NCI-H345 treated with DMSO at 0.1 percent for 48 hours (cell line): Measurements from ENCODE around the gene RNU1-1.
"Not testable (repeated sequence)": the region's sequence is repeated elsewhere in the genome, so short reads cannot be mapped to it uniquely, and the experiment has no call there.

Experiments
- DNase-seq: peaks from one replicate; lab custom pipeline; 2025; ENCODE audit not compliant: unreplicated experiment; lab: John Stamatoyannopoulos, UW

RNU1-1 gene

DNA sequence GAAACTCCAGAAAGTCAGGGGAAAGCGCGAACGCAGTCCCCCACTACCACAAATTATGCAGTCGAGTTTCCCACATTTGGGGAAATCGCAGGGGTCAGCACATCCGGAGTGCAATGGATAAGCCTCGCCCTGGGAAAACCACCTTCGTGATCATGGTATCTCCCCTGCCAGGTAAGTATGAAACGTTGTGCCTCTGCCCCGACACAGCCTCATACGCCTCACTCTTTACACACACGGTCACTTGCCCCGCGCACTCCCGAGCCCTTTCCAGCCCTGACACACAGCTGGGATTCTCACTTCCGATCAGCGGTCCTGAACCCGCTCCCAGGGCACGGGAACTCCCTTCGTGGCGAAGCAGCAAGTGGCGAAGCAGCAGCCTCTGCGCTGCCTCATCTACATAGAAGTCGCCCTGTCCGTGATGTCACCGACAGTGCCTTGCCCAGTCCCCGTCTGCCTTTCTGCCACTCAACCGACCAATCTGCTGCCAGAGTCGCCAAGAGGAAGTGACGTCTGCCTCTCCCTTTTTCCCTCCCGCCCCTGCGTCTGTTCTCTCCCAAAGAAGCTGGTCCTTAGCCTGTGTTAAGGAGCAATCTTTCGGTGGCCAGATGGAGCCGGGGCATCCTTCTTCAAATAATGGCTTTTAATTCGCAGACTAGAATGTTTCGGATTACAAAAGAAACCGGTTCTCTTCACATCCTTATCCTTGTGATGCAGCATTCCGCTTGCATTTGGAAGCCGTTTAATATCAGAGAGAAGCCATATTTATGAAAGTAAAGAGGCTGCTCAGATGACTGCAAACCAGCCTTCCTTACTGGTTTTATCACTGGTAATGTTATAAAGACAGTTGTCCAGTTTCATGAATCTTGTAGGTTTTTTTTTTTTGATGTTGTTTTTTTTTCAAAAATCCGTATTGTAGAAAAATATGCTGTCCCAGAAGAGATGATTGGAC is at the start of gene RNU1-1:
Gene RNU1-1, minus strand, starts transcription at position 179 of the 949 bp plus-strand sequence.
- peak; percentile 46 for DNase-seq

DNA sequence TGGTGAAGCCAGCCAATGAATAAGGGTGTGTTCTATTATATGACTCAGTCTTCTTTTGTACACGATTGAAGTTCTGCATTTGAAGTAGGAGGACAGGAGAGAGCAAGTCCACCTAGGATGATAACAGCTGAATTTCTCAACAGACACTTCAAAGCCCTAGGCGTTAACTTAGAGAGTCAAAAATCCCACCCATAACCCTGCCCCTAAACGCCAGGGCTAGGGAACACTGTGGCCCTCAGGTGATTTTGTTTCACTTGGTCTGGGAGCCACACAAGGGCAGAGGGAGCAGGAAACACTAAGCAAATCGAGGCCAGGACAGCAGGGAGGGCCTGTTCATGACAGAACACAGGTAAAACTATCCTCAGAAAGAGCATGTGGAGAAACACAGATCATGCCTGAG is 47.0 kb upstream of the RNU1-1 start:
- not testable (repeated sequence) for DNase-seq

DNA sequence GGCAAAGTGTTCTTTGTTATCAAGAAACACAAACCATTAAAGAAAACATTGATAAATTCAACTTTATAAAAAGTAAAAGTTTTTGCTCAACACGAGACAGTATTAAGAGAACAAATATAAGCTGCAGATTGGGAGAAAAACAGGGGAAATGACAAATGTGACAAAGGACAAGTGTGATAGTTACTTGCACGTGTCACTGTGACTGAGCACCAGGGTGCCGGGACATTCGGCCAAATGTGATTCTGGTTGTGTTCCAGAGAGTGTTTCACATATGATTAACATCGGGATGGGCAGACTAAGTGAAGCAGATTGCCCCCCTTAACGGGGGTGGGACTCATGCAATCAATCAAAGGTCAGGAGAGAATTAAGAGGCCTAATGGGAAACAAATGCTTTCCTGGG is 46.4 kb upstream of the RNU1-1 start:
- not testable (repeated sequence) for DNase-seq

DNA sequence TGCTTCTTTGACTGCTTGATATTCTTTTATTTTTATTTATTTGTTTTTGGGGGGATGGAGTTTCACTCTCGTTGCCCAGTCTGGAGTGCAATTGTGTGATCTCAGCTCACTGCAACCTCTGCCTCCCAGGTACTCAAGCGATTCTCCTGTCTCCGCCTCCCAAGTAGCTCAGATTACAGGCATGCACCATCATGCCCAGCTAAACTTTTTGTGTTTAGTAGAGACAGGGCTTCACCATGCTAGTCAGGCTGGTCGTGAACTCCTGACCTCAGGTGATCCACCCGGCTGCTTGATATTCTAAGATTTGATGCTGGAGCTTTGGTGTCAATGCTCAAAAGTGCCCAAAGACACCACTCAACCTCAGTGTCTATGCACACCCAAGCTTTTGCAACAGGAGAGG is 45.6 kb upstream of the RNU1-1 start:
- DNase-seq: not testable (repeated sequence)

DNA sequence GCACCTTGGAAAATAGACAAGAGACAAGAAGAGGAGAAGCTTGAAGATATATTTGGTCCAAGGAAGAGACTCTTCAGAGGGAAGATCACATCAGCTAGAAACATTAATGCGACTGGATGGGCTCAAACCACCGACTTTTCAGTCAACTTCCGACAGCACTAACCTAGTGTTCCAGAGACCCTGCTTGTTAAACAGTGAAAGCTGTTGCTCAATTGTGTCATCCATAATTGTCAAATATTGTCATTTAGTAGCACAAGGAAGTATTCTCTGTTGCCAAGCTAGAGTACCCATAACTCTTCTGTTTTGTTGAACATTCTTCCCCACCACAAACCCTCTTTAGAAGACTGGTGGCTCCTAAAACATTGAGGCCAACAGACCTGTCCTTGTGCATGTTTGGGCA is 42.9 kb upstream of the RNU1-1 start:
- DNase-seq: not testable (repeated sequence)

DNA sequence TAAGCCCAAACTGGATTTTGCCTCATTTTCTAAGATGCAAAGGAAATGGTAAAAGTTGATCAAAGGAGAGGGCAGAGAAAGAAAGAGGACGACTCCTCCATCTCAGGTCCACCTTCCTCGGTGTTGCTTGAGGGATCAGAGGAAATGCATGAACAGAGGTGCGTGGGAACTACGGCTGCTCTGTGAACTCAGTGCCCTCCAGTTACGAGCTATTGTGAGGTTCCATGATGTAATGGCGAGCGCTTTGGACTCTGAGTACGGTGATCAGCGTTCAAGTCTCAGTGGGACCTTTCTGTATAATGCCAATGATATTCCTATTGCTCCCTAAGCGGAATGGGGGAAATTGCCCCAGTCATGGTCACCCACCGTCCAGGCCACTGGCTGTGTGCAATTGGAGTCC is 39.2 kb upstream of the RNU1-1 start:
- DNase-seq: not testable (repeated sequence)

DNA sequence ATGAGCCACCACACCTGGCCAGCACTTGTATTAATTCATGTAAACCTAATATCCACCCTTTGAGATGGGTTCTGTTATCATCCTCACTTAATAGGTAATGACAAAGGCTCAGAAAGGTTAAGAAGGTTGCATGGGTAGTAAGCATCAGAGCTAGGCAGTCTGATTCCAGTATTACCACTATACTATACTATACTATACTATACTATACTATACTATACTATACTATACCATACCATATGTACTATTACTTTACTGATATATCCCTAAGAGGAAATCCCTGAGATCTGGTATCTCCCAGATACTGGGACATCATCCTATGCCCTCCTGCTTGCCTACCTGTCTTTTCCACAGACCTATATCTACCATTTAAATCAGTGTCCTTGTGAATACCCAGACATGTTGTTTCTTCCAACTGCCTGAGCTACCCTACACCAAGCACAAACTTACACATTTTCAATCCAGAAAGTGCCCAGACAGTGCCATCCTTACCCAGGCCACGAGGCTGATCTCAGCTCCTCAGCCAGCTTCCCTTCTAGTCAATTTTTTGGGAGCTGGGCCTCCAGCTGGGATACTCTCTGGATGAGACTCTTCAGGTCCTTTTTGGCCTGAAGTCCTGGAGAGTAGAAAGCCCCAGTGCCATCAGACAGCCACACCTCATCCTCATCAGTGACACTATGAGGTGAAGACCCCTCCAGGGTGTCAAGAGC is 36.3 kb upstream of the RNU1-1 start:
- DNase-seq: not testable (repeated sequence)

DNA sequence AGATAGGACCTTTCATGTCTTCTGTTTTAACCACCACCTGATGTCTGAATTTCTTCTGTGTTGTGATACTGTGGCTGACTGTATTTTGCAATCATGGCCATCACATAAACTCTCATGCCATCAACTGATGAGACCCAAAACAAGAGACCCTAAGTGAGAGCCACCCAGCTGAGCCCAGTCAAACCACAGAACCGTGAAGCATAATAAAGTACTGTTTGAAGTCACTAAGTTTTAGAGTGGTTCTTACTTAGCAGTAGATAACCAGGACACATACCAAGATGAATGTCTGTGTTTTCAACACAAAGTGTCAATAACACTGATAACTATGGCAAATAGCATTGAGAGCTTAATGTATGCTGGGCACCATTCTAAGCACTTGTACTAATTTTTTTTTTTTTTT is 35.5 kb upstream of the RNU1-1 start:
- DNase-seq: not testable (repeated sequence)

DNA sequence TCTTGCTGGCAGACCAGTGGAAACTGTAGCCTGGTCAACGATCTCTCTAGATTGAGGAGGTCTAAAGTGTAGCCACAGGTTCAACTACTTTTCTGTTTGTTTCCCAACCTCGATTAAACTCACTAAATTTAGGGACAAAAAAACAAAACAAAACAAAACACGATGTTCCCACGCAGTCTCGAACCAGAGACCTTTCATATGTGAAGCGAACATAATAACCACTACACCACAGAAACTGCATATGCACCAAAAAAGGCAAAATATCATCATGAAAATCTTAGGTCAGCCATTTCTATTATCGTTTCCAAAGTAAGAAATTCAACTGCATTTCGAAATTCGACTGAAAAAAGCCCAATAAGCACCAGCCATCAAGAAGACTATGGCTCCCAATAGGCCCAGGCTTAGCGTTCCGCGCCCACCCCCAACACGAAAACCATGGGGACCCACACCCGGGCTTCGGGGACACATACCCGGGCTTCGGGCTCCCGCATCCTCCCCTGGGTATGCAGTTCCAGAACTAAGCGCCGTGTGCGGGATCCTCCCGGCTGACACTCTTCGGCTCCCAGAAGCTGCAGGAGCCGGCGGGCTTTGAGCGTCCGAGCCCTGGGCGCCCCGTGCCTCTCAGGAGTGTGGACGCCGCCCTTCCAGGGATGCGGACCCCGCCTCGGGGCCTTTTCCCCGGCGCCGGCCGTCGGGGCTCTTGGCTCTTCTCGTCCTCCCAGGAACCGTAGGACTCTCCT is 33.6 kb upstream of the RNU1-1 start:
- not testable (repeated sequence) for DNase-seq

DNA sequence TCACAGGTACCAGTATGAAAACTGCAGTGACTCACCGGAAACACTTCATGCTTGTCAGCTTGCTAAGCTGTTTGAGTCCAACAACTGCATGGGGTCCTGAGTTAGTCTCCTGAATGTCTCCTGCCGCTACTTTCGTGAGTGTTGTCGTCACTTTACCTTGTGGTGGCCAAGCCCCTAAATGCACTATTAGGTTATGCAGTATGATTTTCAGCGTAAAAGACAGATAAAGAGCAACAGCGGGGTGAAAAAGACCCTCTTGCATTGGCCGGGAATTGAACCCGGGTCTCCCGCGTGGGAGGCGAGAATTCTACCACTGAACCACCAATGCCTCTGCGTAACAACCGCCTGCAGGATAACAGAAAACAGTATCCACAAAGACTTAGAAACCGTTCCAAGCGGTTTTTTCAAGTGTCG is 31.6 kb upstream of the RNU1-1 start:
- not testable (repeated sequence) for DNase-seq

DNA sequence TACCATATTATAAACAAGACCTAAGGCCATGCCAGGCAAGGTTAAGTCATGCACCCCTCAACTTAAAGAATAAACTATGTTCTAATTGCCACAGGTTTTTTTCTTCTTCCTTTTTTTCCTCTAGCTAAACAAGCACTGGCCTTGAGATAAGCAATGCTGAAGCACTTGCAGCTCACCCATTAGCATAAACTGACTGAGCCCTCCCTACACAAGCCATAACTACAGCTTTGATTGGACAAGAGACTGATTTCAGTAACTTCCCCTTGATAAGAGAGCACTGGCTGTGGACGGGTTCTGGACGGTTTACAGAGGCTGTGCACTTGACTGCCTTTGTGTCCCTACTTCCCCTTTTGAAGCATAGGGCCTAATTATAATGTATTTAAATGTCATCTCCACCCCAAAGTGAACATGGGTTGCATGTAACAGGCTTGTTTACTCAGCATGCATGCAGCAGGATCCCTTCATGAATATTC is 26.4 kb upstream of the RNU1-1 start:
- not testable (repeated sequence) for DNase-seq

DNA sequence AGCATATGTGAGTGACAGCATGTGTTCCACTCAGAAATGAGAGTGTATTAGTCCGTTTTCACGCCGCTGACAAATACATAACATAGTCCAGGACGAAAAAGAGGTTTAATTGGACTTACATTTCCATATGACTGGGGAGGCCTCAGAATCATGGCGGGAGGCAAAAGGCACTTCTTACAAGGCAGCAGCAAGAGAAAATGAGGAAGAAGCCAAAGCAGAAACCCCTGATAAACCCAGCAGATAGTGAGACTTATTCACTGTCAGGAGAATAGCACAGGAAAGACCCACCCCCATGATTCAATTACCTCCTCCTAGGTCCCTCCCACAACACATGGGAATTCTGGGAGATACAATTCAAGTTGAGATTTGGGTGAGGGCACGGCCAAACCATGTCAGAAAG is 23.4 kb upstream of the RNU1-1 start:
- not testable (repeated sequence) for DNase-seq

DNA sequence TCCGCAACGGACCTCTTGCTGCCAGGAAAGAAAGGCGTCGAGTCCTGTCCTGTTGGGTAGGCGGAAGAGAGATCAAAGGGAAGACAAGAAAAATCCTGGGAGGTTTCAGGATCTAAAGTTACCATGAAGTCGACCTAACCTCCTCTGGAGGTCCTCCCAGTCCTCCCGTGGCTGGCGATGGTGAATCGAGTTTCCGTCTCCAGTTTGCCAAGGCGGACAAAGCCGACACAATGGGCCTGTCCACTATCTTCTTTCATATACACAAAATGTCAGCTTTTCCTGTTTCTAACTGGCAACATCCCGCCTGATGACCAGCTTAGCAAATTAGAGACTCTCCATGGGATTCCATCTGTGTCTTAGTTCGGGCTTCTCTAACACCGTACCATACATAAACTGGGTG is 22.7 kb upstream of the RNU1-1 start:
- not testable (repeated sequence) for DNase-seq

DNA sequence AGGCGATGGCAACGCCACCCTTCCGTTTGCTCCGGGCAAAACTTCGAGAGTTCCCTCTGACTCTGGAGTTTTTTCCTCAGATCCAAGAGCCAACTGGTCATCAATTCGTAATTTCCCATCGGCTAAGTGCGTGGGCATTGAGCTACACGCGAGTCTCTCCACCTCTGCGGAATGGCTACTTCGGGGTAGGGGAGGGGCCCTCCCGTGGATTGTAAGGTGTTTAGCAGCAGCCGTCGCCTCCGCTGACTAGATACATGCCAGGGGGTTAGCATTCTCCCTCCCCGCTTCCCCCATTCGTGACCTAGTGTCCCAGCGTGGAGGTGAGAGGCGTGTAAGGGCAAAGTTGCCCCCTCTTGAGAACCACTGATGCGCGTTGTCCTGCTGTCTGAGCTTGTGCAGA is 21.8 kb upstream of the RNU1-1 start:
- DNase-seq: not testable (repeated sequence)

DNA sequence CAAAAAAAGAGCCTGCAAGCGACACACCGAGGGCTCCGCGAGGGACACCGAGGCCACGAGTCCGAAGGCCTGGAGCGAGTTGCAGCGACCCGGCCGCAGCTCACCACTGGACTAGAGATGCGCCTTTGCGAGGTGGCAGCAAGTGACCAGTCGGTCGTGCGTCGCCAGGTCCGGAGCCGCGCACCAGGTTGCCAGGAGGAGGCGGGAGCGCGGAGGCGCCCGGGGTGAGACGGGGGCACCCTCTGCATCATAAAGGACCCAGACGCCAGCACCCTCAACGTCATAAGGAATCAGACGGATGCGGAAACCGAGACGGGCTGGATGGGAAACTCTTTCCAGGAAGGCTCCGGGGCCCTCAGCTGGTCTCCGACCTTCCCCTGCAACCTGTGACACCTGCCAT is 21.4 kb upstream of the RNU1-1 start:
- not testable (repeated sequence) for DNase-seq

DNA sequence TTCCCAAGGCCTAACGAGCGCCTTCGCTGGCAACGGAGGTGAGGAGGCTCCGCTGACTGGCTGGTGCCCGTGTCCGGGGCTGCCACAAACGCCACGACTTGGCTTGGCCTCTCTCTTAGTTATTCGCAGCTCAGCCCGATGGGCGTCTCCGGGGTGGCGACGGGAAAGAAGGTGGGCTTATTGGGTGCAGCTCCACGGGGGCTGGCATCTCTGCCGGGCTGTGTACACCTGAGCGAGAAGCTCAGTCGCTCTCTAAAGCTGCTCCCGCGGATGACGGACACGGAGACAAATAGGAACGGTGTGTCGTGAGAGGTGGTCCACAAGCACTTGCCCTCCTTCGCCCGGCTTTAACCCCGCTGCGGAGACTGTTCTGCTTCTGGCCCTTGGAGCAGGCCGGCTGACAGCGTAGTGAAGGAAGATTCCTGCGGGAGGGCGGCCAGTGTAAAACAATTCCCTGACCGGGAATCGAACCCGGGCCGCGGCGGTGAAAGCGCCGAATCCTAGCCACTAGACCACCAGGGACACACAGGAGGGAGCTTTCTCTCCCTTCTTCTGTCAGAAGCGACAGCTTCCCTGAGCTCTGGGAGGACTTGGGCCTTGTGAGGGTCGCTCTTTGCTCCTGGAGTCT is 20.9 kb upstream of the RNU1-1 start:
- DNase-seq: not testable (repeated sequence)

DNA sequence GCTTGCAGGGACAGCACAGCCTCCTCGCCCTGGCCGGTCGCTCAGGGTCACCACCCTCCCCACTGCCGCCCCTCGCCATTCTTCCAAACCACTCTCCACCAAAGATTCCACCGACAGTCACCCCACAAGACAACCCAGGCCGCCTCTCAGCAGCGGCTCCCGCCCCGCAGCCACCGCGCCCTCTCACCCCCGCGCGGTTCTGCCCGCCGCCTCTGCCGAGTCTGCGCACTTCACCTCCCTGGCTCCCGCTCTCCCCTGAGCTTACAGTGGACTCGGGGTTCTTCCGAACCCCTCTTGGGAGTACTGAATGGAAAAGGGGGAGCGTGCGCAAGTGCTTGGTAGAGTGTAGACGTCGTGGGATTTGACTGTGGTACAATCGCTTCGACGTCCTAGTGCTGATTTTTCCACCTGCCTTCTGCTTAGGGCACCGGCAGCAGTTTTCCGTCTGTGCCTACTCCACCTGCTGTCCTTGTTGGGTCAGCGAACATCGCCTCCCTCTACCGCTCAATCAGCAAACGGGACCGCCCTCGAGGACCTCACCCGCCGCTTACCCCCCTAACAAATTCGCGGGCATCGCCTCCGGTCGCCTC is 20.2 kb upstream of the RNU1-1 start:
- DNase-seq: not testable (repeated sequence)

DNA sequence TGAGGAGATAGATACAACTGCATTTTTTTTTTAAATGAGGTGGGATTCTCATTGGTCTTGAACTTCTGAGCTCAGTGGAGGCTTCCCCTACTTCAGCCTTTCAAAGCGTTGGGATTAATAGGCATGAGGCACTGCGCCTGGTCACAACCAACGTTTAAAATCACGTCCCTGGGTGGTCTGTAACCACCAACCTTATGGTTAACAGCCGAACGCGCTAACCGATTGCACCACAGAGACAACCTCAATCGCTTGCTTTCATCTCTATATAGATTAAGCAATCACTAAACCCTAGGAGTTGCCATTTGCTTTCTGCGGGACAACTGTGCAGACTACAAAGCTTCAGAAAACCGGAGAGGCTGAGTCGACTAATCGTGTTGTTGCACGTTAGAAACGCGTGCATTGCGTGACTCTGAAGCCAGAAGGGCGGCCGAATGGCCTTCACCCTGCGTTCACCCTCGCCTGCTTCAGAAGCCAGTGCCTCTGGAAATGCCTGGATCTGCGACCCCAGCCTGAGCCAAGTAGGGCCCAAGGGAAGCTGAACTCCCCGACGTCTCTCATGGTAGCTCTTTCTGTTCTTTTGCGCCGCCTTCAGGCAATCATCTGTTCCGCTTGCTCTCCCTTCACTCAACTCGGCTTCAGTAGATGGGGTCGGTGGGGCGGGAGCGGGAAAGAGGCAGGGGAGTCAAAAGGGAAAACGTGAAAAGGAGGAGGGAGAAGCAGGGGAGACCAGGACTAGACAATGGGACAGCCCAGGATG is 18.3 kb upstream of the RNU1-1 start:
- not testable (repeated sequence) for DNase-seq

DNA sequence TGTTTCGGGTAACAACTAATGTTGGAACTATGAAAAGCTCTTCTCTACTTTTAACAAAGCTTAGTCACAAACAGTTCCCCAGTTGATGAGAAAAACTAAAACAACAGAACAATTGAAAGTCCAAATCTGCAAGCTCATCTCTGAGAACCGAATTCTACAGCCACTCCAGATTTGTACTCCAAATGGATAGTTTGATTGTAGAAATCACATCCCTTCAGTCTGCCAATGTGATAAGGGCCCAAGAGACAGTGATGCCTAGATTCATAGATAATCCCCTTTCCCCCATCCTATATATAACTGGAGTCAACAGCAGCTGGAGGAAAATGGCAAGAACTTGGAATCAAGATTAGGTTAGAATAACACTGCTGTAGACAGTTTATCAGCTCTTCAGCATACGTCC is 14.3 kb upstream of the RNU1-1 start:
- DNase-seq: not testable (repeated sequence)
